ENCODE measurements around the gene PPP1R2C.

The PPP1R2C gene

GRCh38 chrX:42748067-42748850 is 29.7 kb downstream of the PPP1R2C start:
- Histone ChIP-seq H3K4me3 (ENCODE audit: low read length) (no peak overlapping the region), H3K27me3 (replicated peaks; ENCODE audit: control insufficient read depth, insufficient read depth, low read length) (no peaks in the 10 kb centered on the region), H3K9me3 (ENCODE audit: control insufficient read depth, low read length) (no peaks in the 10 kb centered on the region), H3K9ac (ENCODE audit: low read length) (no peak overlapping the region), H3K4me1 (ENCODE audit: control insufficient read depth, insufficient read depth, low read length) (peaks cover 13% of the 10 kb centered on the region), H3K36me3 (ENCODE audit: control insufficient read depth, insufficient read depth, low read length, severe bottlenecking) (no peaks in the 10 kb centered on the region)
- DNase-seq (ENCODE audit: low read depth) = peak; percentile 47

GRCh38 chrX:42746606-42747005 is 31.4 kb downstream of the PPP1R2C start:
- DNase-seq (ENCODE audit: low read depth) = peak; percentile 49
- no peak overlapping the region for H3K4me3 ChIP-seq (ENCODE audit: low read length)
- no peaks in the 10 kb centered on the region for H3K9me3 ChIP-seq (ENCODE audit: control insufficient read depth, low read length)
- H3K36me3 ChIP-seq (ENCODE audit: control insufficient read depth, insufficient read depth, low read length, severe bottlenecking) = no peaks in the 10 kb centered on the region
- no peaks in the 10 kb centered on the region for H3K27me3 ChIP-seq (replicated peaks; ENCODE audit: control insufficient read depth, insufficient read depth, low read length)
- H3K9ac ChIP-seq (ENCODE audit: low read length) = no peak overlapping the region
- H3K4me1 ChIP-seq (ENCODE audit: control insufficient read depth, insufficient read depth, low read length) = peaks cover 13% of the 10 kb centered on the region

- Histone ChIP-seq H3K4me3 (ENCODE audit: low read length) (no peak overlapping the region), H3K27me3 (replicated peaks; ENCODE audit: control insufficient read depth, insufficient read depth, low read length) (no peaks in the 10 kb centered on the region), H3K4me1 (ENCODE audit: control insufficient read depth, insufficient read depth, low read length) (no peaks in the 10 kb centered on the region), H3K36me3 (ENCODE audit: control insufficient read depth, insufficient read depth, low read length, severe bottlenecking) (no peaks in the 10 kb centered on the region), H3K9ac (ENCODE audit: low read length) (no peak overlapping the region), H3K9me3 (ENCODE audit: control insufficient read depth, low read length) (no peaks in the 10 kb centered on the region)
- no peak for DNase-seq (ENCODE audit: low read depth)
These were observed 37.5 kb downstream of the PPP1R2C start for GRCh38 chrX:42740456-42740855.

GRCh38 chrX:42739741-42740140 is 38.2 kb downstream of the PPP1R2C start:
- DNase-seq (ENCODE audit: low read depth) = no peak
- Histone ChIP-seq H3K36me3 (ENCODE audit: control insufficient read depth, insufficient read depth, low read length, severe bottlenecking) (no peaks in the 10 kb centered on the region), H3K4me1 (ENCODE audit: control insufficient read depth, insufficient read depth, low read length) (no peaks in the 10 kb centered on the region), H3K9me3 (ENCODE audit: control insufficient read depth, low read length) (no peaks in the 10 kb centered on the region), H3K9ac (ENCODE audit: low read length) (no peak overlapping the region), H3K4me3 (ENCODE audit: low read length) (no peak overlapping the region), H3K27me3 (replicated peaks; ENCODE audit: control insufficient read depth, insufficient read depth, low read length) (no peaks in the 10 kb centered on the region)

- no peak for DNase-seq (ENCODE audit: low read depth)
- Histone ChIP-seq H3K27me3 (replicated peaks; ENCODE audit: control insufficient read depth, insufficient read depth, low read length) (no peaks in the 10 kb centered on the region), H3K9ac (ENCODE audit: low read length) (no peak overlapping the region), H3K9me3 (ENCODE audit: control insufficient read depth, low read length) (no peaks in the 10 kb centered on the region), H3K4me3 (ENCODE audit: low read length) (no peak overlapping the region), H3K36me3 (ENCODE audit: control insufficient read depth, insufficient read depth, low read length, severe bottlenecking) (no peaks in the 10 kb centered on the region), H3K4me1 (ENCODE audit: control insufficient read depth, insufficient read depth, low read length) (no peaks in the 10 kb centered on the region)
These were observed 38.7 kb downstream of the PPP1R2C start for GRCh38 chrX:42739258-42739657.

- Histone ChIP-seq H3K36me3 (ENCODE audit: control insufficient read depth, insufficient read depth, low read length, severe bottlenecking) (no peaks in the 10 kb centered on the region), H3K4me1 (ENCODE audit: control insufficient read depth, insufficient read depth, low read length) (no peaks in the 10 kb centered on the region), H3K27me3 (replicated peaks; ENCODE audit: control insufficient read depth, insufficient read depth, low read length) (no peaks in the 10 kb centered on the region), H3K9ac (ENCODE audit: low read length) (no peak overlapping the region), H3K9me3 (ENCODE audit: control insufficient read depth, low read length) (no peaks in the 10 kb centered on the region), H3K4me3 (ENCODE audit: low read length) (no peak overlapping the region)
- DNase-seq (ENCODE audit: low read depth) = no peak
These were observed 39.4 kb downstream of the PPP1R2C start for GRCh38 chrX:42738552-42738951.

- Histone ChIP-seq H3K36me3 (ENCODE audit: control insufficient read depth, insufficient read depth, low read length, severe bottlenecking) (no peaks in the 10 kb centered on the region), H3K9ac (ENCODE audit: low read length) (no peak overlapping the region), H3K4me3 (ENCODE audit: low read length) (no peak overlapping the region), H3K27me3 (replicated peaks; ENCODE audit: control insufficient read depth, insufficient read depth, low read length) (no peaks in the 10 kb centered on the region), H3K4me1 (ENCODE audit: control insufficient read depth, insufficient read depth, low read length) (no peaks in the 10 kb centered on the region), H3K9me3 (ENCODE audit: control insufficient read depth, low read length) (peaks cover 2% of the 10 kb centered on the region)
- no peak for DNase-seq (ENCODE audit: low read depth)
These were observed 42.7 kb downstream of the PPP1R2C start for GRCh38 chrX:42735250-42735649.

GRCh38 chrX:42732506-42732905 is 45.5 kb downstream of the PPP1R2C start:
- Histone ChIP-seq H3K9me3 (ENCODE audit: control insufficient read depth, low read length) (peaks cover 10% of the 10 kb centered on the region), H3K36me3 (ENCODE audit: control insufficient read depth, insufficient read depth, low read length, severe bottlenecking) (no peaks in the 10 kb centered on the region), H3K4me3 (ENCODE audit: low read length) (peak overlapping the region; percentile 24), H3K4me1 (ENCODE audit: control insufficient read depth, insufficient read depth, low read length) (no peaks in the 10 kb centered on the region), H3K9ac (ENCODE audit: low read length) (no peak overlapping the region), H3K27me3 (replicated peaks; ENCODE audit: control insufficient read depth, insufficient read depth, low read length) (no peaks in the 10 kb centered on the region)
- no peak for DNase-seq (ENCODE audit: low read depth)

All from adipocyte (in vitro differentiated cells).